Ishikawa (cell line): ENCODE data around the gene CRTAC1.

ENCODE experiments used
- CEBPB ChIP-seq: IDR thresholded peaks from 2 replicates; pipeline ENCODE4 v1.6.1; 2012
- CREB1 ChIP-seq: IDR thresholded peaks from 2 replicates; pipeline ENCODE4 v1.6.1; 2012; ENCODE audit warnings: low read depth
- EGR1 ChIP-seq: IDR thresholded peaks from 2 replicates; pipeline ENCODE4 v1.6.1; 2012
- EP300 ChIP-seq: IDR thresholded peaks from 2 replicates; pipeline ENCODE4 v1.6.1; 2012; ENCODE audit warnings: borderline replicate concordance
- FOXM1 ChIP-seq: IDR thresholded peaks from 2 replicates; pipeline ENCODE4 v1.6.1; 2012; ENCODE audit warnings: low read depth, borderline replicate concordance
- NFIC ChIP-seq: IDR thresholded peaks from 2 replicates; pipeline ENCODE4 v1.6.1; 2012
- RAD21 ChIP-seq: IDR thresholded peaks from 2 replicates; pipeline ENCODE4 v1.6.1; 2012; ENCODE audit warnings: low read depth
- TAF1 ChIP-seq: IDR thresholded peaks from 2 replicates; pipeline ENCODE4 v1.6.1; 2012; ENCODE audit warnings: low read depth, mild to moderate bottlenecking
- TCF12 ChIP-seq: IDR thresholded peaks from 2 replicates; pipeline ENCODE4 v1.6.1; 2012; ENCODE audit warnings: low read depth
- TEAD4 ChIP-seq: IDR thresholded peaks from 2 replicates; pipeline ENCODE4 v1.6.1; 2012
- YY1 ChIP-seq: IDR thresholded peaks from 2 replicates; pipeline ENCODE4 v1.6.1; 2012; ENCODE audit warnings: low read depth
- ZBTB7A ChIP-seq: IDR thresholded peaks from 2 replicates; pipeline ENCODE4 v1.6.1; 2012; ENCODE audit warnings: low read depth
- TF ChIP-seq, protein P1 (sequence below): IDR thresholded peaks from 2 replicates; pipeline ENCODE4 v1.6.1; 2012
- TF ChIP-seq, protein P2 (sequence below): IDR thresholded peaks from 2 replicates; pipeline ENCODE4 v1.6.1; 2012; ENCODE audit warnings: low read depth, mild to moderate bottlenecking
- TF ChIP-seq, protein P3 (sequence below): IDR thresholded peaks from 2 replicates; pipeline ENCODE4 v1.6.1; 2012

Gene CRTAC1

DNA sequence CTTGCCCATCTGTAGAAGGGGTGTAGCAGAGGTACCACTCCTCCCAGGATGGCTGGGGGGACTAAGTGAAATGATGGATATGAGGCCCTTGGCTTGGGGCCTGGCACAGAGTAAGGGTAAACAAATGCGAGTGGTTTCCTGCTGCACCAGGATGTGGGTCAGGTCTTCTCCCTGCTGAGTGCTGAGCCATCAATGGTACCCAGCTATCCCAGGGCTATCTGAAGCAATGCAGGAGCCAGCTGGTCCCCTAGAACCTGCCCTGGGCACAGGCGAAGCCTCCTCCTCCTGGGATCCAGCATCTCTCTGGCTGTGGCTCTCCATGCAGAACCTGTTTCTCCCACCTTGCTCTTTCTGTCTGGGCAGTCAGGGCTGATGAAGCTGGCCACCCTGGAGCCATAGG is 201.7 kb downstream of the CRTAC1 start:
- TF ChIP-seq, protein P1, sequence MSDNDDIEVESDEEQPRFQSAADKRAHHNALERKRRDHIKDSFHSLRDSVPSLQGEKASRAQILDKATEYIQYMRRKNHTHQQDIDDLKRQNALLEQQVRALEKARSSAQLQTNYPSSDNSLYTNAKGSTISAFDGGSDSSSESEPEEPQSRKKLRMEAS = no peak
- TF ChIP-seq EP300 (no peak), TCF12 (no peak), FOXM1 (no peak), CEBPB (no peak), YY1 (no peak), RAD21 (no peak)
- TF ChIP-seq, protein P2, sequence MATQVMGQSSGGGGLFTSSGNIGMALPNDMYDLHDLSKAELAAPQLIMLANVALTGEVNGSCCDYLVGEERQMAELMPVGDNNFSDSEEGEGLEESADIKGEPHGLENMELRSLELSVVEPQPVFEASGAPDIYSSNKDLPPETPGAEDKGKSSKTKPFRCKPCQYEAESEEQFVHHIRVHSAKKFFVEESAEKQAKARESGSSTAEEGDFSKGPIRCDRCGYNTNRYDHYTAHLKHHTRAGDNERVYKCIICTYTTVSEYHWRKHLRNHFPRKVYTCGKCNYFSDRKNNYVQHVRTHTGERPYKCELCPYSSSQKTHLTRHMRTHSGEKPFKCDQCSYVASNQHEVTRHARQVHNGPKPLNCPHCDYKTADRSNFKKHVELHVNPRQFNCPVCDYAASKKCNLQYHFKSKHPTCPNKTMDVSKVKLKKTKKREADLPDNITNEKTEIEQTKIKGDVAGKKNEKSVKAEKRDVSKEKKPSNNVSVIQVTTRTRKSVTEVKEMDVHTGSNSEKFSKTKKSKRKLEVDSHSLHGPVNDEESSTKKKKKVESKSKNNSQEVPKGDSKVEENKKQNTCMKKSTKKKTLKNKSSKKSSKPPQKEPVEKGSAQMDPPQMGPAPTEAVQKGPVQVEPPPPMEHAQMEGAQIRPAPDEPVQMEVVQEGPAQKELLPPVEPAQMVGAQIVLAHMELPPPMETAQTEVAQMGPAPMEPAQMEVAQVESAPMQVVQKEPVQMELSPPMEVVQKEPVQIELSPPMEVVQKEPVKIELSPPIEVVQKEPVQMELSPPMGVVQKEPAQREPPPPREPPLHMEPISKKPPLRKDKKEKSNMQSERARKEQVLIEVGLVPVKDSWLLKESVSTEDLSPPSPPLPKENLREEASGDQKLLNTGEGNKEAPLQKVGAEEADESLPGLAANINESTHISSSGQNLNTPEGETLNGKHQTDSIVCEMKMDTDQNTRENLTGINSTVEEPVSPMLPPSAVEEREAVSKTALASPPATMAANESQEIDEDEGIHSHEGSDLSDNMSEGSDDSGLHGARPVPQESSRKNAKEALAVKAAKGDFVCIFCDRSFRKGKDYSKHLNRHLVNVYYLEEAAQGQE = no peak

DNA sequence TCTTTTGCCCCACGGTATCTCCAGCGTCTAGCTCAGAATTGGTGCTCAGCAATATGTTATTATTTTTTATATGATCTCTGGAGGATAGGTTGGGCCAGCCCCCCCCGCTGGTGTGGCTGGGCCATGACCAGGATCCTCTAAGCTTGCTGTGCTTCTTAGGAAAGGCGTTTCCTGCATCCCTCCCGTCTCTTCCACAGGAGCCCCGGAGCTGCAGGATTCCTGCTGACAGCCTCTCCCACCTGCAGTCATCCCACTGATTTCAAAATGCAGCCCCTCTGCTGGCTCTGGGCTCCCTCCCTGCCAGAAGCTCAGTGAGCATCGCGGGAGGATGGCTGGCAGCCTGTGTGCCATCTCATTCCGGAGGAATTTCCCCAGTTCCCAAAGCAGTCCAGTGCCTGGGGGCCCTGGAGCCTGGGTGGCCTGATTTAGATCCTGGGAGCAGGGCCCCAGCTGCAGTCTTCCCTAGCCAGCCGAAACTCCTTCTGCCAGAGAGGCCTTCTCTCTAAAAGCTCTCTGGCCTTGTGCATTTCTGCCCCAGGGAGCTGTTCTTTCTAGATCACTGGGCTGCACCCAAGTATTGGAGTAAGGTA is 202.6 kb downstream of the CRTAC1 start:
- TF ChIP-seq, protein P3, sequence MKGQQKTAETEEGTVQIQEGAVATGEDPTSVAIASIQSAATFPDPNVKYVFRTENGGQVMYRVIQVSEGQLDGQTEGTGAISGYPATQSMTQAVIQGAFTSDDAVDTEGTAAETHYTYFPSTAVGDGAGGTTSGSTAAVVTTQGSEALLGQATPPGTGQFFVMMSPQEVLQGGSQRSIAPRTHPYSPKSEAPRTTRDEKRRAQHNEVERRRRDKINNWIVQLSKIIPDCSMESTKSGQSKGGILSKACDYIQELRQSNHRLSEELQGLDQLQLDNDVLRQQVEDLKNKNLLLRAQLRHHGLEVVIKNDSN = no peak

DNA sequence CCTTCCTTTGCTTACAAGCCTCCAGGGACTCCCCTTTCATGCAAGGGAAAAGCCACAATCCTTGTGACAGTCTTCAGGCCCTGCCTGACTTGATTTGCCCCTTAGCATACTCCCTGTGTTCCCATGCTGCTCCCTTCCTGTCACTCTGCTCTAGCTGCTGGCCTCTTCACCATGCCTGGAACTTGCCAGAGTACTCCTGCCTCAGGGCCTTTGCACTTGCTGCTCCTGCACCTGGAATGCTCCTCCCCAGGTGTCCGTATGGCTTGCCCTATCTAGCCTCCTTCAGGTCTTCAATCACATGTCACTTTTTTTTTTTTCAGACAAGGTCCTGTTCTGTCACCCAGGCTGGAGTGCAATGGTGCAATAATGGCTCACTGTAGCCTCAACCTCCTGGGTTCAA is 203.5 kb downstream of the CRTAC1 start:
- TF ChIP-seq YY1 (no peak), CEBPB (no peak), EP300 (no peak), NFIC (no peak), TAF1 (no peak), TCF12 (no peak), RAD21 (no peak), EGR1 (no peak), TEAD4 (no peak), CREB1 (no peak)
- TF ChIP-seq, protein P2 = no peak
- TF ChIP-seq, protein P1 = no peak

DNA sequence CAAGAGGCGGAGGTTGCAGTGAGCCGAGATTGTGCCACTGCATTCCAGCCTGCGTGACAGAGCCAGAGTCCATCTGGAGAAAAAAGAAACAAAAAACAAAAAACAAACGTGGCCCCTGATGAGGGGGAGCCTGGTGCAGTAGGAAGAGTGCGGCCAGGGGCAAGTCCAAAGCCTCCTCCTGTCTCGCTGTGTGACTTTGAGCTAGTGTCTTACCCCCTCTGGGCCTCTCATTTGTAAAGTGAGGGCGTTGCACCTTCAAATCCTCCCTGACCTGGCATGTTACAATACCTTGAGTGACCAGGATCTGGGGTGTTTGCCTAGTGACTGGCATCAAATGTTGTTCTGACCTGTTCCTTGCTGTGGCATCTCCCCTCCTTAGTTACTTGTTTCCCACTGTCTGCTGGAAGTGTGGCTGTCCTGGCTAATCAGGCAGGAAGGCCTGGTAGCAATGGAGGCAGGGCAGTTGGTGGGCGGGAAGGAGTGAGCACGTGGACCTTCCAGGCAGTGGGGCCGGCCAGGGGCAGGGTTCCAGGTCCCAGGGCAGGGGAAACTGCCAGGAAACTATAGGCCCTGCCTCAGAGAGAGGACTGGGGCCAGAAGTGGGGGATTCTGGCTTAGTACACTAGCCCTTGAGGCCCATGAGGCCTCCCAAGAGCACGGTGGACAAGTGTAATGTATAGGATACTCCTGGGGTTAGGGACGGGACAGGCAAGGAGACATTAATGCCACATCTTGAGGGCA is 205.2 kb downstream of the CRTAC1 start:
- TF ChIP-seq EP300 = no peak
- TF ChIP-seq, protein P1 = peak; percentile 32; the same call in 1 of the 2 replicates

DNA sequence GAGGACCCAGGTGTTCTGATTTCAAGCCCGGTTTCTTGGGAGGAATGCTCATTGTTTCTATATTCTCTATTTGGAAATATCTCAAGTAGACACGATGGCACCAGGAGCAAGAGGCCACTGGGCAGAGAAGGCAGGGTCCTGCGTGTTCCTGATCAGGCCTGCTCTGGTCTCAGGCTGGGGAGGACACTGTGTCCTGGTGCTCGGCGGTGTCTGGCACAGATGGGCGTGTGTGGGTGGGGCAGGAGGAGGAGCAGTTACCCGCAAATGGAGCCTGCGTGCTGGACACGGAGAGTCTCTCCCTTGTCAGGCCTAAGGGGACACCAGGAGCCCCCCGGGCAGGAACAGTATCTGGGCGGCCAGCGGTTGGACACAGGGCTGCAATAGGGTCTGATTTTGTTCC is 206.7 kb downstream of the CRTAC1 start:
- TF ChIP-seq FOXM1 (no peak), YY1 (no peak), TEAD4 (no peak), ZBTB7A (no peak), EP300 (no peak), CREB1 (no peak), CEBPB (no peak), EGR1 (no peak), TAF1 (no peak), RAD21 (no peak), NFIC (no peak), TCF12 (no peak)
- TF ChIP-seq, protein P3 = no peak
- TF ChIP-seq, protein P2 = no peak
- TF ChIP-seq, protein P1 = no peak
